Immature natural killer cell (primary cell): ENCODE results near the gene NINL. TPM values are rescaled to one million over a fixed set of nuclear protein-coding genes. Genes with fewer than 3 reads are reported as not detected.
"Not testable (repeated sequence)": the region's sequence is repeated elsewhere in the genome, so short reads cannot be mapped to it uniquely, and the experiment has no call there.

ENCODE experiments used
- DNase-seq, 3 donors: peaks; one replicate each; pipeline ENCODE4 v3.0.0; 2022; ENCODE audit warnings: mixed read lengths in 1 of 3
- H3K27ac Mint-ChIP-seq, 6 donors: one replicate each; pipeline ENCODE4 v1.8.0; 2020; ENCODE audit warnings: mixed read lengths in 6 of 6, mild to moderate bottlenecking in 5 of 6, inconsistent platforms in 4 of 6, moderate library complexity in 3 of 6
- H3K27me3 Mint-ChIP-seq, 3 donors: one replicate each; pipeline ENCODE4 v1.8.0; 2020 to 2021; ENCODE audit warnings: low read depth in 3 of 3, mild to moderate bottlenecking in 3 of 3, mixed read lengths in 3 of 3, moderate library complexity in 3 of 3, inconsistent platforms in 1 of 3
- H3K36me3 Mint-ChIP-seq, 3 donors: one replicate each; pipeline ENCODE4 v1.8.0; 2020; ENCODE audit warnings: mixed read lengths in 3 of 3, inconsistent platforms in 2 of 3, mild to moderate bottlenecking in 2 of 3
- H3K4me1 Mint-ChIP-seq, 2 donors: one replicate each; pipeline ENCODE4 v1.8.0; 2020; ENCODE audit warnings: inconsistent platforms in 2 of 2, mild to moderate bottlenecking in 2 of 2, mixed read lengths in 2 of 2, moderate library complexity in 1 of 2
- H3K4me3 Mint-ChIP-seq, 5 donors: one replicate each; pipeline ENCODE4 v1.8.0; 2020; ENCODE audit warnings: mild to moderate bottlenecking in 5 of 5, mixed read lengths in 5 of 5, inconsistent platforms in 3 of 5, moderate library complexity in 3 of 5
- H3K9me3 Mint-ChIP-seq, 6 donors: one replicate each; pipeline ENCODE4 v1.8.0; 2020; ENCODE audit warnings: mild to moderate bottlenecking in 6 of 6, mixed read lengths in 6 of 6, inconsistent platforms in 4 of 6, moderate library complexity in 3 of 6
- polyA plus RNA-seq, 3 donors: library from polyadenylated mRNA; unstranded; fragments of 300-500 nt; fragmentation: Illumina TruSeq; gene quantifications; one replicate each; pipeline ENCODE4 v1.2.3, GENCODE V29; 2021

Gene NINL
- polyA plus RNA-seq = under 1 TPM in 2 of 3 donors, not detected in 1; 0.19 to 0.77 TPM

- H3K27ac Mint-ChIP-seq = peak within 1 kb of the TSS in 3 of 6 donors; percentile 10 to 35 (median 17)
- H3K4me3 Mint-ChIP-seq = peak within 1 kb of the TSS; percentile 65 to 81 (median 77)
- H3K9me3 Mint-ChIP-seq = no peaks in the 10 kb centered on the region
- no peaks in the 10 kb centered on the region for H3K36me3 Mint-ChIP-seq
- H3K27me3 Mint-ChIP-seq = peaks cover 7 to 27% (median 11%) of the 10 kb centered on the region in 3 donors
- peaks cover 7 to 10% of the 10 kb centered on the region in 2 donors for H3K4me1 Mint-ChIP-seq
- peak; percentile 36 to 42 (median 41) for DNase-seq
These were observed at the start of gene NINL for GRCh38 chr20:25584905-25585704. NINL (minus strand) TSS chr20:25585531; CDS start chr20:25526587, 58,944 bp downstream.

GRCh38 chr20:25632940-25633790 lies 47.8 kb upstream of the NINL start:
- peaks cover 19 to 33% (median 25%) of the 10 kb centered on the region in 3 donors for H3K36me3 Mint-ChIP-seq
- peaks cover 0 to 5% (median 0%) of the 10 kb centered on the region in 6 donors for H3K9me3 Mint-ChIP-seq

GRCh38 chr20:25630615-25631014 lies 45.3 kb upstream of the NINL start:
- H3K27me3 Mint-ChIP-seq, H3K27ac Mint-ChIP-seq, H3K4me3 Mint-ChIP-seq, H3K4me1 Mint-ChIP-seq, H3K9me3 Mint-ChIP-seq, DNase-seq: not testable (repeated sequence)
- H3K36me3 Mint-ChIP-seq = peaks cover 7 to 17% (median 9%) of the 10 kb centered on the region in 3 donors

More at GRCh38 chr20:25632940-25633790, 47.8 kb upstream of the NINL start:
- no peaks in the 10 kb centered on the region for H3K4me1 Mint-ChIP-seq
- no peak overlapping the region for H3K4me3 Mint-ChIP-seq
- peaks cover 0 to 3% (median 0%) of the 10 kb centered on the region in 3 donors for H3K27me3 Mint-ChIP-seq
- H3K27ac Mint-ChIP-seq = no peak overlapping the region
- no peak for DNase-seq

- Mint-ChIP-seq H3K36me3 (peaks cover 5 to 12% (median 5%) of the 10 kb centered on the region in 3 donors), H3K27ac (no peak overlapping the region), H3K4me3 (no peak overlapping the region), H3K4me1 (no peaks in the 10 kb centered on the region), H3K27me3 (peaks cover 0 to 3% (median 0%) of the 10 kb centered on the region in 3 donors), H3K9me3 (no peaks in the 10 kb centered on the region)
- DNase-seq = no peak
These were observed 44.6 kb upstream of the NINL start for GRCh38 chr20:25629816-25630499.

GRCh38 chr20:25626779-25627178 lies 41.4 kb upstream of the NINL start:
- no peak for DNase-seq
- Mint-ChIP-seq H3K27ac (no peak overlapping the region), H3K4me3 (no peak overlapping the region), H3K9me3 (no peaks in the 10 kb centered on the region), H3K4me1 (peaks cover 19 to 25% of the 10 kb centered on the region in 2 donors), H3K36me3 (peaks cover 0 to 3% (median 3%) of the 10 kb centered on the region in 3 donors), H3K27me3 (peaks cover 4 to 19% (median 9%) of the 10 kb centered on the region in 3 donors)

- Mint-ChIP-seq H3K4me3 (peak overlapping the region; percentile 94 to 98 (median 96)), H3K9me3 (no peaks in the 10 kb centered on the region), H3K4me1 (peaks cover 19 to 26% of the 10 kb centered on the region in 2 donors), H3K27me3 (peaks cover 4 to 19% (median 9%) of the 10 kb centered on the region in 3 donors), H3K27ac (peak overlapping the region; percentile 88 to 97 (median 95)), H3K36me3 (peaks cover 0 to 3% (median 0%) of the 10 kb centered on the region in 3 donors)
- DNase-seq = no peak
These were observed 39.2 kb upstream of the NINL start for GRCh38 chr20:25624500-25624939.

GRCh38 chr20:25623736-25624499 lies 38.6 kb upstream of the NINL start, which contains the start of gene NANP:
NANP (minus strand) TSS chr20:25624014; CDS start chr20:25623948, 66 bp downstream.
- Mint-ChIP-seq H3K36me3 (peaks cover 0 to 3% (median 0%) of the 10 kb centered on the region in 3 donors), H3K9me3 (no peaks in the 10 kb centered on the region), H3K4me1 (peaks cover 19 to 26% of the 10 kb centered on the region in 2 donors), H3K4me3 (peak within 1 kb of the TSS; percentile 94 to 98 (median 96)), H3K27ac (peak within 1 kb of the TSS; percentile 88 to 97 (median 95)), H3K27me3 (peaks cover 4 to 19% (median 9%) of the 10 kb centered on the region in 3 donors)
- DNase-seq = peak; percentile 89 to 90 (median 90)

GRCh38 chr20:25623225-25623735 lies 37.9 kb upstream of the NINL start:
- peaks cover 4 to 19% (median 11%) of the 10 kb centered on the region in 3 donors for H3K27me3 Mint-ChIP-seq
- DNase-seq = peak in 1 of 3 donors; percentile 51

GRCh38 chr20:25622450-25623224 lies 37.3 kb upstream of the NINL start:
- H3K27me3 Mint-ChIP-seq = peaks cover 5 to 19% (median 11%) of the 10 kb centered on the region in 3 donors

More at GRCh38 chr20:25623225-25623735, 37.9 kb upstream of the NINL start:
- no peaks in the 10 kb centered on the region for H3K9me3 Mint-ChIP-seq
- peak overlapping the region; percentile 94 to 98 (median 96) for H3K4me3 Mint-ChIP-seq
- peaks cover 19 to 26% of the 10 kb centered on the region in 2 donors for H3K4me1 Mint-ChIP-seq
- peak overlapping the region; percentile 77 to 97 (median 95) for H3K27ac Mint-ChIP-seq
- H3K36me3 Mint-ChIP-seq = peaks cover 0 to 3% (median 0%) of the 10 kb centered on the region in 3 donors

GRCh38 chr20:25622049-25622448 lies 36.7 kb upstream of the NINL start:
- H3K9me3 Mint-ChIP-seq = no peaks in the 10 kb centered on the region

More at GRCh38 chr20:25622450-25623224, 37.3 kb upstream of the NINL start:
- no peaks in the 10 kb centered on the region for H3K9me3 Mint-ChIP-seq
- H3K27ac Mint-ChIP-seq = peak overlapping the region; percentile 77 to 94 (median 84)
- peaks cover 19 to 26% of the 10 kb centered on the region in 2 donors for H3K4me1 Mint-ChIP-seq
- DNase-seq = no peak
- peaks cover 0 to 3% (median 0%) of the 10 kb centered on the region in 3 donors for H3K36me3 Mint-ChIP-seq
- peak overlapping the region; percentile 94 to 98 (median 96) for H3K4me3 Mint-ChIP-seq

GRCh38 chr20:25619514-25619913 lies 34.2 kb upstream of the NINL start:
- H3K27ac Mint-ChIP-seq = no peak overlapping the region
- peaks cover 5 to 18% (median 9%) of the 10 kb centered on the region in 3 donors for H3K27me3 Mint-ChIP-seq
- H3K36me3 Mint-ChIP-seq = peaks cover 0 to 6% (median 3%) of the 10 kb centered on the region in 3 donors
- H3K9me3 Mint-ChIP-seq = no peaks in the 10 kb centered on the region
- peaks cover 18 to 23% of the 10 kb centered on the region in 2 donors for H3K4me1 Mint-ChIP-seq
- H3K4me3 Mint-ChIP-seq = no peak overlapping the region
- no peak for DNase-seq

More at GRCh38 chr20:25622049-25622448, 36.7 kb upstream of the NINL start:
- peak overlapping the region in 2 of 6 donors; percentile 5 to 55 for H3K27ac Mint-ChIP-seq
- peak overlapping the region; percentile 94 to 98 (median 96) for H3K4me3 Mint-ChIP-seq
- peaks cover 0 to 3% (median 0%) of the 10 kb centered on the region in 3 donors for H3K36me3 Mint-ChIP-seq
- H3K4me1 Mint-ChIP-seq = peaks cover 19 to 26% of the 10 kb centered on the region in 2 donors
- no peak for DNase-seq
- H3K27me3 Mint-ChIP-seq = peaks cover 5 to 19% (median 11%) of the 10 kb centered on the region in 3 donors
